G401.6 (cell line): ENCODE results near the gene EHBP1.

ENCODE experiments used
- FAIRE-seq: peaks from 2 replicates; lab custom pipeline; 2012; peaks lifted over from hg19 to GRCh38; lab: Jason Lieb, UNC

Gene EHBP1

DNA sequence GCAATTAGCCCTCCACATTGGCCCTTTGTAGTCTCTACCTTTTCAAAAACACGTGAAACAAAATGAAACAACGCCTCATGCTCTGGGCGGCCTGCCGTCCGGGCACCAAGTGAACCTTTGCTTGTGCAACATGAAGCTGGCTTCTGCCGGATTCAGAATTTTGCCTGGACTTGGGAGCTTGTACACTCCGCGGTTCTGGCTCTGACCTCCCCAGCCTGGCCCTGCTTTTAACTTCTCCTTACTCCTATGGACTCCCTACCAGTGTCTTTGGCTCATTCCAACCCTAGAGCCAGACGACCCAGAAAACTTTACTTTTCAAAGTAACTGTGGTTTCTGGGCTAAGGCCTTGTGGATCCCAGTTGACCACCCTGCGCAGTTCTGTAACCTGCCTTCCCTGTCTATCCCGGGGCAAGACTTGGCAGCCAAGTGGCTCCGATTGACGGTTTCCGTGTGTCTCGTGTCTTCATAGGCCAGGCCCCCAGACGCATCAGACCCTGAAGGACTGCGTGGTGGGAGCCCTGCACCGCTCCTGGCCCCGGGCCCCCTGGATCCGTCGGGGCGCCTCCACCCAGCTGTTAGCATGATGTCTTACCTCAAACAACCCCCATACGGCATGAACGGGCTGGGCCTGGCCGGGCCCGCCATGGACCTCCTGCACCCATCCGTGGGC, 347.0 kb downstream of the EHBP1 start:
- FAIRE-seq: no peak

DNA sequence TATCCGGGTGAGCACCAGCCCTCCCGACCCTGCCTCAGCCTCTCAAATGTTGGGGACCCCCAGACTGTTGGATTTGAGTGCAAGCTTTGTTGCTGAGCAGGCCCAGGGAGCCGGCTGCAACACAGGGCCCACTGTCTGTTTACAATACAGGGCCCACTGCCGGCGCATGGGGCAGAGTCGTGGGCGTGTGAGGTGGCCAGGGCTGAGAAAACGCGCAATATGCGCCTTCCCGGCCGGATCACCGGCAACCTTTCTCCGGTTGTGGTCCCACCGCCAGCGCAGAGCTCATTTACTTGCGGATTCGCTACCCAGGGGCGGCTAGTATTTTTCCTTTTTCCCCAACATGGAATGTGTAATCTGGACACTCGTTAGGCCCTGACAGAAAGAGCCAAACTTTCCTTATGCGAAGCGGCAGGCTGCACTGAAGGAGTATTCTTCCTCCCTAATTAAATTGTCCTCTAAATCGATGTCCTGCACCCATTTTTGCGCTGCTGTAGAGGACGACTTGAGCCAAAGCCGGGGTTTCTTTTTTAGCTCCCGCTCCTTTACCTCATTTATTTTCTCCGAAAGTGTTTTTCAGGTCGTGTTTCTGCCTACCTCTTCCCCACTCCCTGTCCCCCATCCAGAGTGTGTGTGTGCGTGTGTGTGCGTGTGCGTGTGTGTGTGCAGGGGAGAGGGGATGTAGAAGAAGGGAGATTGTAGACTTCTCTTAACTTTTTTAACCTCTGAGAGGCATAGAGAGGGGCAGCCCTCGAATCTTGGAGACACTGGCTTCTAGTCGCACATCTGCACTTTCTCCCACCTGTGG, 347.8 kb downstream of the EHBP1 start:
- FAIRE-seq: no peak

DNA sequence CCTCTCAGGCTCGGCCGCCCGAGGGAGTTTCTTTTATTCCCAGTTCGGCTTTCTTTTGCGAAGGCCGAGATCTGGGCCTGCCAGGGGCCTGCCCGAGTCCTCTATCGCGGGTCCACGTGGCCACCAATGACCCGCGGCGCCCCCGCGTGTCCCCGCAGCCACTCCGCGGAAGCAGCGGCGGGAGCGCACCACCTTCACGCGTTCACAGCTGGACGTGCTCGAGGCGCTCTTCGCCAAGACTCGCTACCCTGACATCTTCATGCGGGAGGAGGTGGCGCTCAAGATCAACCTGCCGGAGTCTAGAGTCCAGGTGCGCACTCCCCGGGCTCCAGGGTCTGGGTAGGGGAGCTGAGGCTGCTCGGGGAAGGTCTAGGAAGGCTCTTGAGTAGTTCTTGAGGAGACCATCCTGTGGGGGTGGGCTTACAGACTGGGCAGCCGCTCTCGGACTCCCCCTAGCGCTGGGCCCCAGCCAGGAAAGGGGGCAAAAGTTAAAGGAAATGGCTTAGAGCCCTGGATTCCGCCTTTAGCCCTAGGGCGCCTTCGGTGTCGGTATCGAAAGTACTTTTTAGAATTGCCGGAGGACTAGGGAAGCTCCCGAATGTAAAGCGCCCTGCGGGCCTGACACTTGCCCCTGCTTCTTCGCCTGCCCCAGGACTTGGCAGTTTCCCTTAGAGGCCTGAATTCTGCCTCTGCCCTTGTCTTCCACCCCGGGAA, 348.5 kb downstream of the EHBP1 start:
- no peak for FAIRE-seq

GRCh38 chr2:63054841-63055225, 349.3 kb downstream of the EHBP1 start:
- FAIRE-seq: no peak

GRCh38 chr2:63055226-63056106, 350.0 kb downstream of the EHBP1 start:
- FAIRE-seq: no peak

GRCh38 chr2:63056107-63057050, 350.9 kb downstream of the EHBP1 start:
- FAIRE-seq: no peak

GRCh38 chr2:63057249-63058143, 352.0 kb downstream of the EHBP1 start:
- FAIRE-seq: no peak

GRCh38 chr2:63058144-63058920, 352.8 kb downstream of the EHBP1 start:
- FAIRE-seq: no peak

GRCh38 chr2:63058921-63059792, 353.6 kb downstream of the EHBP1 start:
- FAIRE-seq: no peak

DNA sequence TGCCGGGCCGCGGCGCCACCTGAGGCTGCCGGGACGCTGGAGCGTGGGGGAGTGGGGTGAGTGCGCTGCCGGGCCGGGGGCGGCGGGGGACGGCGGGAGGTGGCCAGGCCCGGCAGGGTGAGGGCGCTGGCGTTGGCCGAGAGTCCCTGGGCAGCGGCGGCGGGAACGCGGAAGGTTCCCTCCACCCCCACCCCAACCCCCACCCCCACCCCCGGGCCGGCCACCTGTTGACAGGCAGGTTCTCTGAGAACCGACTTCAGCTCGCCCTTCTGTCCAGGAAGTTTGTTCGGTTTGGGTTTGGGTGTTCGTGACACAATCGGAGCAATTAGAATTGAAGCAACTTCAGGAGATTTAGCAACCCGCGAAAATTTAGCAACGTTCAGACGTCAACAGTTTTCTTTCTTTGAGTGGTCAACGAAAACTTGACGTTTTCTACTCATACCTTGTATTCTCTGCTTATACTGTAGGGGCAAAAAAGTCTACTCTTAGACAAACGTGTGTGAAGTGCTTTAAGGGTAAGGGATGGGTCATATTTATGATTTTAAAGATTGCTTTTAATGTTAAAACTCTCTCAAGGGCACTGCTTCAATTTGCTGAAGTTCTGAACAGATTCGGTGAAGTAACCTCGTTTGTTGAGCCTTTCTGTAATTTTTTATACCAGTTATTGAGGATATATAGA, 354.4 kb downstream of the EHBP1 start:
- FAIRE-seq: no peak

- no peak for FAIRE-seq
Measured at GRCh38 chr2:63060472-63060991, 355.0 kb downstream of the EHBP1 start.

DNA sequence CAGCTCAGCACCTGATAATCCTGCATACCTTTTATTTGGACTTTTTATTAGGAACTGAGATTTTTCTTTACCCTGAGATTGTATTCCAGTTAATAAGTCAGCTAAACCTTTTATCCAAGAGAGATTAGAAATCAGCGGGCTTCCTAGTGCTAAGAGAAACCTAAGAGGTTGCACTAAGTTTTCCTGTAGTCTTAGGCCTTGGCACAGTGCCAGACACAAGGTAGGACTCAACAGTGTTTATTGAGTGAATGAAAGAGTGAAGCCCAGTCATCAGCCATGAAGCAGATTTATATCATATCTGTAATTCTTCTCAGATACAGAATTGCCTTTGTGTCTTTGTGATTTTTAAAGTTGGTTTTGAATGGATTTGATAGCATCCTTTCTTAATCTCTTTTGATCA, 358.7 kb downstream of the EHBP1 start:
- FAIRE-seq: no peak

DNA sequence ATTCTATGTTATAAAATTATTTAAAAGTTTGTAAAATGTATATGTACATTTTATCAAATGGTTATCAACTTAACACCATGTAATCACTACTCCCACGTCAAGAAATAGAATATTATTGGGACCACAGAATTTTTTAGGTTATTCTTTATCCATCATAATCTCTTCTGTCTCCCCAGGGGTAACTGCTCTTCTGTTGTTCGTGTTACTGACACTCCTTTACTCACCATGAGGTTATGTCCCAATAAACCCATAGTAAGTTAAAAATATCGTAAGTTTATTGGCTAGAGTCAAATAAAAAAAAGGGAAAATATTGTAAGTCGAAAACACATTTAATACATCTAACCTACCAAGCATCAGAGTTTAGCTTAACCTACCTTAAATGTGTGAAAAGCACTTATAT, 359.1 kb downstream of the EHBP1 start:
- no peak for FAIRE-seq

GRCh38 chr2:63066265-63066664, 360.8 kb downstream of the EHBP1 start:
- no peak for FAIRE-seq

DNA sequence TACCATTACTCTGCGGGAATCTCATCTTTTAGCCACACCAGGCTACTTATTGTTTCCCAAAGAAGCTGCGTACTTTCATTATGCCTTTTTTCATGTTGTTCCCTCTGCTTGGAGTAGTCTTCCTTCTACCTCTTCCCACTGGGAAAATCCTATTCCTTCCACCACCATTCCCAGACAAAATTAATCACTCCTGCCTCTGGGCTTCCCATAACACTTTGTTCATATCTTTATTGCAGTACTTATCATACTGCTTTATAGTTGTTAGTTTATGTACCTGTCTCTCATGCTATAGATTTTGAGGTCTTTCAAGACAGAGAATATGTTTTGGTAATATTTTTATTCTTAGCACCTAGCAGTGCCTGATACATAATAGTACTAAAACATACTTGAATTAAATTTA, 361.3 kb downstream of the EHBP1 start:
- no peak for FAIRE-seq

DNA sequence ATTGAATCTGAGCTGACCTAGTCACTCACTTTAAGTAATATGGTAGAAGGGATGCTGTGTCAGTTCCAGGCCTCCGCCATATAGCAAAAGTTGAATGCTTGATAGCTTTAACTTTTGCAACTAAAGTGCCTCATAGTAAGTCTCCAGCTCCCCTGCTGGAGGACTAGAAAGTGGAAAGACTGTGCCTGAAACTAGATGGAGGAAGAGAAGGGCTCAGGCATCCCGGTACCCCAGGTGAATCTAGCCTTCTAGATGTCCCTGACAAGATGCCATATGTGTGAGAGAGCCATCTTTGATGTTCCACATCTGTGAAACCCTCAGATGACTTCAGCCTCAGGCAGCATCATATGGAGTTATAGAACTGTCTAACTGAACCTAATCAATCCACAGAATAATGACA, 366.2 kb downstream of the EHBP1 start:
- no peak for FAIRE-seq

GRCh38 chr2:63073994-63074393, 368.5 kb downstream of the EHBP1 start:
- no peak for FAIRE-seq
